WI38 (cell line): ENCODE measurements around the gene SNX21.
A peak's percentile ranks its signal among the peaks of the same experiment; 100 is the strongest.

ENCODE experiments used
- H3K4me3 ChIP-seq: 2 replicates; pipeline ENCODE4 v1.5.1; 2011; ENCODE audit warnings: low read depth, mild to moderate bottlenecking, control low read depth, low read length
- CTCF ChIP-seq: IDR thresholded peaks from 2 replicates; pipeline ENCODE4 v1.5.1; 2012; ENCODE audit warnings: low read depth, mild to moderate bottlenecking, control low read depth, low read length

Gene SNX21

DNA sequence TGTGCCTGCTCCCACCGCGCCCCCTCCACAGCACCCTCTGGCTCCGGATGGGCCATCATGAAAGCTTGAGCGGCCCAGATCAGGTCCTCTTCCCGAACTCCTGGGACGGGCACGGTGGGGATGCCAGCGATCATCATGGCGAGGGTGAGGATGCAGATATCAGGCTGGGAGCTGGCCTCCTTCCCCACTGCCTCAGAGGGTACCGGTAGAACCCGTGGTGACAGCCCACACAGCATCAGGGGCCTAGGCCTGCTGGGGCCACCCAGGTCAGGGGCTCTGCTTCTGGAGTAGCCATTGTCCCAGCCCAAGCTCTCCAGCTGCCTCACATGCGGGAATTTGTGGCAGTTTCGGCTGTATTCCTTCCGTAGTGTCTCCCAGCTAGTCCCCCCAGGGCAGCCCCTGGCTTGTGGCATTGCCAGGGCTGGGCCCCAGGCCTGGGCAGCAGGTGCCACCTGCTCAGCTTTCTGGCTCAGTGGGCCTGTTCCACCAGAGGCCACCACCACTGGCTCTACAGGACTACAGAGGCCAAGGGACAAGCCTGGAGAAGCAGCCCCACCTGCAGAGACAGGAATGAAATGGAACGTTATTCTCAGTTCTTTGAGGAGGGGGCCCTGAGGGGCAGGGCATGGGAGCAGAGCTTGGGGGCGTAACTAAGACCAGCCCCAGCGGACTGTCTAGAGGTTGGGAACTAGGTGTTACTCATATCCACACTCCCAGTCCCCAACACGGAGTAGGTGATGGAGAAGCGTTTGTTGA, 53.2 kb downstream of the SNX21 start:
- no peak for TF ChIP-seq CTCF

DNA sequence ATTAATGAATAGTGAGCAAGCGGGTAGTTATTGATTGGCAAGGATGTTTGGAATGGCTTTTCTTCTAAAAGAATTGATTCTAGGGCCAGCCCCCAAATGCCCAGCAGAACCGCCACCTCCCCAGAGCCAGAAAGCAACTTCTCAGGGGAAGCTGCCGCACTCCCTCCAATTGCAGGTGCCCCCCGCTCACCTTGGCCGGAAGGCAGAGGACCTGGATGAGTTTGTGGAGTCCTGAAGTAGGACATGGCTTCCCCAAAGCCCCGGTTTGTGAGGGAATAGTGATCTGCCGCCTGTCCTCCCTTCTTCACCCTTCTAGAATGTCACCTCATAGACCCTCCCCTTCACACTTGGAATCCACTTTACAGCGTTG, 53.7 kb downstream of the SNX21 start, which contains the start of gene SPATA25:
TSS of gene SPATA25 (minus strand) at position 277 of the 370 bp plus-strand sequence. CDS start at position 245, 32 bp downstream.
- TF ChIP-seq CTCF: no peak
- H3K4me3 ChIP-seq: no peak within 1 kb of the TSS

More for the DNA sequence above, 53.2 kb downstream of the SNX21 start:
- no peak overlapping the region for H3K4me3 ChIP-seq

DNA sequence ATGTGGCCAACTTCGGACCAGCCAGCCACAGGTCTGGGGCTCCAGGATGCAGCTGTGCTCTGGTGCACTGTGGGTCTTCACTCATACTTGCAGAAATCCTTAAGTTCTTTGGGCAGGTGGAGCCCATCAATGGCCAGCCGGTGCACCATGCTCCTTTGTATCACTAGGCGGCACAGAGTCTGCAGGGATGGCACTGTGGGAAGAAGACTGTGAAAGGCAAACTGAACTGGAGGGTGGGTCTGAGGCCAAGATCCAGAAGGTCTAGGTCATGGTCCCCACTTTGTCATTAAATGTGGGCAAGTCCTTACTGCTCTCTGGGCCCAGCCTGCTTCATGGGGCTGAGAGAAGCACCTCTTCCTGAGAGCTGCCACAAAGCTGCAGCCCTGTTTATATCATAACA, 55.1 kb downstream of the SNX21 start:
- no peak overlapping the region for H3K4me3 ChIP-seq
- no peak for TF ChIP-seq CTCF

DNA sequence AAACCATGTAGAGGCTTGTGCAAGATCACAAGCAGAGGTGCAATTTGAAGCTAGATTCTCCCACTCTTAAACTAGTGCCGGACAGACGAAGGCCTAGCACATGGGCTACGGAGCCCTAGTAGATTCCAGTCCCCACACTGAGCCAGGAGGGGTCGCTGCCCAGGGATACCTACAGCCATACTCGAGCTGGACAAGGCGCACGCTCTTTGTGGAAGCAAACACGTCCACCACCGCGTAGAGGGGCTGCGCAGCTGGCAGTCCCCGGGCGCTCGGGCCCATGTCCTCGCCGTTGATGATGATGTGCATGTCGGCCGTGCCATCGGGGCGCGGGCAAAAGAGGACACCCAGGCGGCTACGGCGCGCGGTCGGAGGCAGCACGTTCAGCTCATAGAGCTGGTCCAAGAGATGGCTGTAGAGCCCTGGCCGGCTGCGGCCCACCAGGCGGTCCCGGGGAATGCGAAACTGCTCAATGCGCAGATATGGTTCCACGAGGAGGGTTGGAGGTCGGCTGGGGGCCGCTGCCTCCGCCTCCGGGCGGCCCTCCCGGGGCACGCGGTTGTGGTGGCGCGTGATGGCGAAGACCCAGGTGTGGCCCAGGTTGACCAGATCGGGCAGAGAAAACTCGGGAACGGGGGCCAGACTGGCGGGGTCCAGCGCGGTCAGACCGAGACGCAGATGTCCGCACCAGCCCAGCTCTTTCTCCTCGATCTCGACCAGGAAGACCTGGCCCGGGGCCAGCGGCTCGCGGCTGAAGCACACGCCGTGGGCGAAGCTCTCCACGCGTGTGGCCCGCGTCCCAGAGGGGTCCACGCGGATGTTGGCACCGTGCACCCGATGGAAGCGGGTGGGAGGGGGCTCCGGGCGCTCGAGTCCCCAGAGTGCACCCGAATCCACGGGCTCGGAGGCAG, 56.7 kb downstream of the SNX21 start:
- H3K4me3 ChIP-seq: peak overlapping the region; percentile 83
- TF ChIP-seq CTCF: peak; percentile 71

DNA sequence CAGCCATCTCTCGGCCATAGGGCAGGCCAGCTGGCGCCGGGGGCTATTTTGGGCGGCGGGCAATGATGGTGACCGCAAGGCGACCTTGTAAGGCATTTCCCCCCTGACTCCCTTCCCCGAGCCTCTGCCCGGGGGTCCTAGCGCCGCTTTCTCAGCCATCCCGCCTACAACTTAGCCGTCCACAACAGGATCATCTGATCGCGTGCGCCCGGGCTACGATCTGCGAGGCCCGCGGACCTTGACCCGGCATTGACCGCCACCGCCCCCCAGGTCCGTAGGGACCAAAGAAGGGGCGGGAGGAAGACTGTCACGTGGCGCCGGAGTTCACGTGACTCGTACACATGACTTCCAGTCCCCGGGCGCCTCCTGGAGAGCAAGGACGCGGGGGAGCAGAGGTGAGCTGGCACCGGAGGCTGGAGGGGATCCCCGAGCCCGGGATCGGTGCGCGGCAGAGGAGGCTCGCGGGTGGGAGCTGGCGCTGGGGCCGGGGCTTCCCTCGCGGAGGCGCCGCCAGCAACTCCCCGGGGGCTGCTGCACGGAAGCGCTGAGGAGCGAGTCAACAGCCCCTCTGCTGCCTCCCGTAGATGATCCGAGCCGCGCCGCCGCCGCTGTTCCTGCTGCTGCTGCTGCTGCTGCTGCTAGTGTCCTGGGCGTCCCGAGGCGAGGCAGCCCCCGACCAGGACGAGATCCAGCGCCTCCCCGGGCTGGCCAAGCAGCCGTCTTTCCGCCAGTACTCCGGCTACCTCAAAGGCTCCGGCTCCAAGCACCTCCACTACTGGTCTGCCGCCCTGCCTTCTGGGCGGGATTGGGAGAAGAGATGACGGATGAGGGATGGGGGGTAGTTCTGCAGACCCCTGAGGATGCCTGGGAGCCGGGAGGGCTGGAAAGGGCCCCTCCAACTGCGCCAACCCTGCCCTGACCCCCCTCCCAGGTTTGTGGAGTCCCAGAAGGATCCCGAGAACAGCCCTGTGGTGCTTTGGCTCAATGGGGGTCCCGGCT, 57.7 kb downstream of the SNX21 start, which contains the start of the genes CTSA and NEURL2:
TSS of gene CTSA (plus strand) at position 351 of the 999 bp plus-strand sequence. CDS start at position 585, 234 bp downstream.
TSS of gene NEURL2 (minus strand) at position 224 of the 999 bp plus-strand sequence. CDS start at position 7, 217 bp downstream.
- TF ChIP-seq CTCF: no peak
- peak within 1 kb of the TSS; percentile 83 for H3K4me3 ChIP-seq

DNA sequence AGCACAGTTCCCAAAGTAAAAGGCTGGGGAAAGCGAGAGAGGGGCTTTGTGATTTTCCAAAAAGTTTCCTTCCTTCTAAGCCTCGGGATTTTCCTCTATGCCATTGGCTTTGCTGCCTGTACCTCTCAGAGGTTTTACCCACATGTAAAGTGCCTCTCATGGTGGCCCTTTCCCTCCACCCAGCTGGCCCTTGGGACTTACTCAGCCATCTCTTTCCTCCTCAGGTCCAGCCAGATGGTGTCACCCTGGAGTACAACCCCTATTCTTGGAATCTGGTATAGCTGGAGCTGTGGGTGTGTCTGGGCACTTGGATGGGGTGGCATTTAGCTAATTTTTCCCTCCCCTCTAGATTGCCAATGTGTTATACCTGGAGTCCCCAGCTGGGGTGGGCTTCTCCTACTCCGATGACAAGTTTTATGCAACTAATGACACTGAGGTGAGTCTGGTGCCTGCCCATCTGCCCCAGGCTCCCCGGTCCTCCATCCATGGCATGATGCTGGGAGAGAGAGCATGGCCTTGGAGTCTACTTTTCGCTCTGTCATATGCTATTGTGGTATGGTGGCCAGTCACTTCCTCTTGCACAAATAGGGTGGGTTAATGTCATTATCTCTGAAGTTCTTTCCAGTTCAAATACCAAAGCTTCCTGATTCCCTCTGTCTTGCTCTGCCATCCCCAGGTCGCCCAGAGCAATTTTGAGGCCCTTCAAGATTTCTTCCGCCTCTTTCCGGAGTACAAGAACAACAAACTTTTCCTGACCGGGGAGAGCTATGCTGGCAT, 58.6 kb downstream of the SNX21 start:
- peak overlapping the region; percentile 83 for H3K4me3 ChIP-seq
- no peak for TF ChIP-seq CTCF
